Mammary epithelial cell (primary cell): Measurements from ENCODE around the gene FBXO42.

ENCODE experiments used
- EZH2 ChIP-seq: IDR thresholded peaks from 2 replicates; pipeline ENCODE4 v1.6.1; 2012; ENCODE audit warnings: low read length, inconsistent platforms, borderline replicate concordance
- TF ChIP-seq, protein P1 (sequence below), 2 donors: IDR thresholded peaks in 1 of 2; conservative IDR thresholded peaks in 1 of 2; 2 replicates each; pipeline ENCODE4 v1.5.1; 2011 to 2012; ENCODE audit warnings: inconsistent platforms in 2 of 2, low read length in 2 of 2, mild to moderate bottlenecking in 2 of 2, control low read depth in 1 of 2, low read depth in 1 of 2; ENCODE audit not compliant: insufficient read depth in 1 of 2; ENCODE audit errors: extremely low read depth in 1 of 2

DNA sequence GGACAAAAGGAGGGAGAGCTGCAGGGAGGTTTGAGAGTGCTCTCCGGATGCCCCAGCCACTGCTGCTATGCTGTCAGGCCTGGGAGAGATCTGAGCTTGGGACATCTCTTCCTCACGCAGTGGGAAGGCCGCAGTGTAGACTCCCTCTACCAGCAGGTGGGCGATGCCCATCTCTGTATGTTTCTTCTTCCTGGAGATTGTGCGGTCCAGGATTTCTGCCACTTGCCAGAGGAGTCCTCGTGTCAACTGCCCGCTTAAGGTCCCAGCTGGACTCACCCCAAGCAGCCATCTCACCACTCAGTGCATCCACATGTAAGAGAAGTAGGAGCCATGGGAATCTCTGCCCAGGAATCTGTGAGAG, 126.2 kb downstream of the FBXO42 start:
- TF ChIP-seq, protein P1, sequence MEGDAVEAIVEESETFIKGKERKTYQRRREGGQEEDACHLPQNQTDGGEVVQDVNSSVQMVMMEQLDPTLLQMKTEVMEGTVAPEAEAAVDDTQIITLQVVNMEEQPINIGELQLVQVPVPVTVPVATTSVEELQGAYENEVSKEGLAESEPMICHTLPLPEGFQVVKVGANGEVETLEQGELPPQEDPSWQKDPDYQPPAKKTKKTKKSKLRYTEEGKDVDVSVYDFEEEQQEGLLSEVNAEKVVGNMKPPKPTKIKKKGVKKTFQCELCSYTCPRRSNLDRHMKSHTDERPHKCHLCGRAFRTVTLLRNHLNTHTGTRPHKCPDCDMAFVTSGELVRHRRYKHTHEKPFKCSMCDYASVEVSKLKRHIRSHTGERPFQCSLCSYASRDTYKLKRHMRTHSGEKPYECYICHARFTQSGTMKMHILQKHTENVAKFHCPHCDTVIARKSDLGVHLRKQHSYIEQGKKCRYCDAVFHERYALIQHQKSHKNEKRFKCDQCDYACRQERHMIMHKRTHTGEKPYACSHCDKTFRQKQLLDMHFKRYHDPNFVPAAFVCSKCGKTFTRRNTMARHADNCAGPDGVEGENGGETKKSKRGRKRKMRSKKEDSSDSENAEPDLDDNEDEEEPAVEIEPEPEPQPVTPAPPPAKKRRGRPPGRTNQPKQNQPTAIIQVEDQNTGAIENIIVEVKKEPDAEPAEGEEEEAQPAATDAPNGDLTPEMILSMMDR (conservative IDR thresholded peaks at IDR 0.05 in 1 of 2, IDR thresholded peaks at IDR 0.05 in 1 of 2; ENCODE audit: extremely low read depth in 1 of 2, insufficient read depth in 1 of 2, low read depth in 1 of 2, low read length in 2 of 2), result no peak
- no peak for TF ChIP-seq EZH2
